Stomach (tissue), 9 donors: ENCODE results near the gene COX4I2. TPM values are rescaled to one million over a fixed set of nuclear protein-coding genes. Genes with fewer than 3 reads are reported as not detected.
"Not testable (repeated sequence)": the region's sequence is repeated elsewhere in the genome, so short reads cannot be mapped to it uniquely, and the experiment has no call there.

Source experiments
- DNase-seq, 2 donors: peaks; one replicate each; pipeline versions ENCODE4 v3.0.0 to v3.0.0-alpha.2; 2013 to 2019
- H3K27ac ChIP-seq, 5 donors: fragments of 200-600 bp in 4 of 5; sonication (generic) in 4 of 5; one replicate each; pipeline ENCODE4 v1.5.1; 2013 to 2019; ENCODE audit warnings: mild to moderate bottlenecking in 1 of 5, moderate library complexity in 1 of 5
- H3K27me3 ChIP-seq, 3 donors: fragments of 200-600 bp; sonication (generic); one replicate each; pipeline ENCODE4 v1.5.1; 2017 to 2019; ENCODE audit warnings: mixed run types in 1 of 3
- H3K36me3 ChIP-seq, 4 donors: fragments of 200-600 bp; sonication (generic); 1 replicate in 3 of 4; 2 replicates in 1 of 4; pipeline ENCODE4 v1.5.1; 2016 to 2019
- H3K4me1 ChIP-seq, 4 donors: fragments of 200-600 bp; sonication (generic); one replicate each; pipeline ENCODE4 v1.5.1; 2016 to 2019
- H3K4me3 ChIP-seq, 4 donors: fragments of 200-600 bp; sonication (generic) in 3 of 4; one replicate each; pipeline ENCODE4 v1.5.1; 2016 to 2019; ENCODE audit warnings: mild to moderate bottlenecking in 1 of 4
- H3K9me3 ChIP-seq, 4 donors: fragments of 200-600 bp; sonication (generic); one replicate each; pipeline ENCODE4 v1.5.1; 2016 to 2019
- EP300 ChIP-seq: sonication (generic); formaldehyde crosslinking; IDR thresholded peaks from one replicate; pipeline ENCODE4 v1.6.1; 2017; ENCODE audit warnings: antibody characterized with exemption
- POLR2A ChIP-seq, 4 donors: fragments of 450-650 bp; IDR thresholded peaks; one replicate each; pipeline ENCODE4 v1.6.1; 2016; ENCODE audit warnings: antibody characterized with exemption in 4 of 4, control low read depth in 2 of 4, mild to moderate bottlenecking in 1 of 4, moderate library complexity in 1 of 4
- POLR2AphosphoS5 ChIP-seq, 3 donors: sonication (generic); formaldehyde crosslinking; IDR thresholded peaks; one replicate each; pipeline ENCODE4 v1.6.1; 2016; ENCODE audit warnings: antibody characterized with exemption in 3 of 3
- WGBS, 5 donors: extraction: QIAGEN DNeasy Blood & Tissue Kit in 3 of 5; methylation state at CpG; one replicate each; pipeline versions ENCODE4 v1.1.5 to v1.1.7; 2013 to 2018; 5-methylcytosine and 5-hydroxymethylcytosine counted together
- intact Hi-C: fragments of 100-400 bp; cut with DNase I; formaldehyde crosslinking; loops from one replicate; pipeline ENCODE4 v1.15.1; 2023; ENCODE audit warnings: low total_unique reads
- polyA plus RNA-seq, 3 donors: library from polyadenylated mRNA; stranded (reverse); fragments of 200-250 nt; gene quantifications; one replicate each; pipeline ENCODE4 v1.2.3, GENCODE V29; 2013
- total RNA-seq, 5 donors: library from RNA; depleted of rRNA; stranded (reverse); fragments of >200 nt; gene quantifications; one replicate each; pipeline versions ENCODE4 v1.1.0 to v1.2.3, GENCODE V29; 2014 to 2016
- TF ChIP-seq, protein P1 (sequence below), 7 experiments: fragments of 450-650 bp in 4 of 7; fragments of 200-600 bp in 3 of 7; sonication (generic) in 3 of 7; IDR thresholded peaks; one replicate each; pipeline ENCODE4 v1.5.1; 2016 to 2019; ENCODE audit warnings: antibody characterized with exemption in 7 of 7, control low read depth in 2 of 7, mild to moderate bottlenecking in 1 of 7
- donor health status: healthy with polysubstance abuse.
- donor health status: Bipolar disorder and iron deficiency.
- donor health status: healthy.

COX4I2 gene
- total and polyA plus RNA-seq, 8 donors = 1.8 to 6.7 (median 4.2) TPM; not detected in 3

DNA sequence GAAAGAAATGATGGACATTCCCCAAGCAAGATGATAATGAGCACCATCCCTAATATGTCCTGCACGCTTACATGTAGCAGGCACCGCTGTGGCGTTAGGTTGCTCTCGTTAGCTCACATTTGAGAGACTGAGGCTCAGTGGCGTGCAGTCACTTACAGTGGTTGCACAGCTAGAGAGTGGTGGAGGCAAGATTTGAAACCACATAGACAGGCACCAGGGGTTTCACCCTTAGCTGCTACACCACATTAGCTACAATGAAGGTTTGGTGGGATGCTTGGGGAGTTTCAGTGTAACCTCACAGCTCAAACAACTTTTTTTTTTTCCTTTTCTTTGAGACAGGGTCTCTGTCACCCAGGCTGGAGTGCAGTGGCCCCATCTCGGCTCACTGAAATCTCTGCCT, 3.7 kb downstream of the COX4I2 start:
- WGBS, 5 donors = 84 to 94% (median 92%) methylated on average over 6 of the region's 6 CpGs

GRCh38 chr20:31642837-31643236, 5.1 kb downstream of the COX4I2 start:
- intact Hi-C loops = no loop called here
- Histone ChIP-seq H3K27me3 (peaks cover 0 to 15% (median 2%) of the 10 kb centered on the region in 3 donors), H3K27ac (no peak overlapping the region), H3K4me1 (no peaks in the 10 kb centered on the region), H3K36me3 (no peaks in the 10 kb centered on the region), H3K9me3 (no peaks in the 10 kb centered on the region), H3K4me3 (no peak overlapping the region)
- WGBS, 5 donors = 65 to 82% (median 68%) methylated on average over 1 of the region's 1 CpG
- TF ChIP-seq EP300 = no peak
- no peak for TF ChIP-seq POLR2A (IDR thresholded peaks at IDR 0.05)
- TF ChIP-seq POLR2AphosphoS5 (IDR thresholded peaks at IDR 0.05) = no peak
- TF ChIP-seq, protein P1, sequence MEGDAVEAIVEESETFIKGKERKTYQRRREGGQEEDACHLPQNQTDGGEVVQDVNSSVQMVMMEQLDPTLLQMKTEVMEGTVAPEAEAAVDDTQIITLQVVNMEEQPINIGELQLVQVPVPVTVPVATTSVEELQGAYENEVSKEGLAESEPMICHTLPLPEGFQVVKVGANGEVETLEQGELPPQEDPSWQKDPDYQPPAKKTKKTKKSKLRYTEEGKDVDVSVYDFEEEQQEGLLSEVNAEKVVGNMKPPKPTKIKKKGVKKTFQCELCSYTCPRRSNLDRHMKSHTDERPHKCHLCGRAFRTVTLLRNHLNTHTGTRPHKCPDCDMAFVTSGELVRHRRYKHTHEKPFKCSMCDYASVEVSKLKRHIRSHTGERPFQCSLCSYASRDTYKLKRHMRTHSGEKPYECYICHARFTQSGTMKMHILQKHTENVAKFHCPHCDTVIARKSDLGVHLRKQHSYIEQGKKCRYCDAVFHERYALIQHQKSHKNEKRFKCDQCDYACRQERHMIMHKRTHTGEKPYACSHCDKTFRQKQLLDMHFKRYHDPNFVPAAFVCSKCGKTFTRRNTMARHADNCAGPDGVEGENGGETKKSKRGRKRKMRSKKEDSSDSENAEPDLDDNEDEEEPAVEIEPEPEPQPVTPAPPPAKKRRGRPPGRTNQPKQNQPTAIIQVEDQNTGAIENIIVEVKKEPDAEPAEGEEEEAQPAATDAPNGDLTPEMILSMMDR (IDR thresholded peaks at IDR 0.05) = no peak
- DNase-seq = no peak

More for the DNA sequence above, 3.7 kb downstream of the COX4I2 start:
- peaks cover 0 to 22% (median 8%) of the 10 kb centered on the region in 3 donors for H3K27me3 ChIP-seq
- no peaks in the 10 kb centered on the region for H3K4me1 ChIP-seq
- no peaks in the 10 kb centered on the region for H3K9me3 ChIP-seq
- no peak overlapping the region for H3K27ac ChIP-seq
- intact Hi-C loops = no loop called here
- H3K36me3 ChIP-seq = no peaks in the 10 kb centered on the region
- H3K4me3 ChIP-seq = no peak overlapping the region
- no peak for DNase-seq
- TF ChIP-seq EP300 = no peak
- TF ChIP-seq POLR2A (IDR thresholded peaks at IDR 0.05) = no peak
- TF ChIP-seq POLR2AphosphoS5 (IDR thresholded peaks at IDR 0.05) = no peak
- TF ChIP-seq, protein P1 (IDR thresholded peaks at IDR 0.05) = no peak

DNA sequence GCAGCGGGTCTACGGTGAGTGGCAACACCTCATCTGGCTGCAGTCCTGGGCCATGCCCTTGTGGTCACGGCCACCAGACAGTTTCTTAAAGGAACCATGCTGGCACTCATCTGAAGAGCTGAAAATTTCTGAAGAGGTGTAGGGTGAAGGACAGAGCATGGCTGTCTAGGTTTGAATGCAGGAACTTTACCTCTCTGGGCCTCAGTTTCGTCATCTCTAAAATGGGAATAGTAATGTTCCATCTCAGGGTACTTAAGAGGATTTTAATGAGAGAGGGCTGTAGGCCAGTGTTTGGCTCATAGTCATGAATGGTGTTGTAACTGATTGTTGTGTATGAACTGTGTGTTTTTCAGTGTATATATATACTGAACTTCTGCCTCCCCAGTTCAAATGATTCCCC, 5.8 kb downstream of the COX4I2 start:
- TF ChIP-seq POLR2A (IDR thresholded peaks at IDR 0.05) (no peak), POLR2AphosphoS5 (IDR thresholded peaks at IDR 0.05) (no peak), EP300 (no peak)
- TF ChIP-seq, protein P1 (IDR thresholded peaks at IDR 0.05) = no peak
- no peaks in the 10 kb centered on the region for H3K4me1 ChIP-seq
- WGBS, 5 donors = 76 to 91% (median 84%) methylated on average over 4 of the region's 4 CpGs

DNA sequence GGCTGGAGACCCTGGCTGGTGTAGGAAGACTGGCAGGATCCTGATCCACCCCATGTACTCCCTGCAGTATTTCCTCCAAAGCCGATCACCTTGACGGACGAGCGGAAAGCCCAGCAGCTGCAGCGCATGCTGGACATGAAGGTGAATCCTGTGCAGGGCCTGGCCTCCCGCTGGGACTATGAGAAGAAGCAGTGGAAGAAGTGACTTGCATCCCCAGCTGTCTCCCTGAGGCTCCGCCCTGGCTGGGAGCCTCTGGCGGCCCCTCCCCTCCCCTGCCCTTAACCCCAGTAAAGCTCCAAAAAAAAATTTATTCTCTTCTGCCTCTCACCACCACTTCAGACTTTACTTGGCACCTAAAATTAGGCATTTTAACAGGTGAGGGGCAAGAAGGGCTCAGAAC, 7.0 kb downstream of the COX4I2 start:
- intact Hi-C loops = no loop called here
- H3K36me3 ChIP-seq = no peaks in the 10 kb centered on the region
- H3K27ac ChIP-seq = no peak overlapping the region
- TF ChIP-seq POLR2AphosphoS5 (IDR thresholded peaks at IDR 0.05) (no peak), POLR2A (IDR thresholded peaks at IDR 0.05) (no peak), EP300 (no peak)
- TF ChIP-seq, protein P1 (IDR thresholded peaks at IDR 0.05) = no peak
- no peak for DNase-seq
- 75 to 80% (median 79%) methylated on average over 8 of the region's 8 CpGs for WGBS, 5 donors
- no peaks in the 10 kb centered on the region for H3K27me3 ChIP-seq
- H3K4me3 ChIP-seq = no peak overlapping the region
- no peaks in the 10 kb centered on the region for H3K9me3 ChIP-seq
- no peaks in the 10 kb centered on the region for H3K4me1 ChIP-seq

More for the DNA sequence above, 5.8 kb downstream of the COX4I2 start:
- intact Hi-C loops = no loop called here
- Histone ChIP-seq H3K36me3 (no peaks in the 10 kb centered on the region), H3K4me3 (no peak overlapping the region), H3K27me3 (peaks cover 0 to 8% (median 0%) of the 10 kb centered on the region in 3 donors), H3K27ac (no peak overlapping the region), H3K9me3 (no peaks in the 10 kb centered on the region)
- no peak for DNase-seq

DNA sequence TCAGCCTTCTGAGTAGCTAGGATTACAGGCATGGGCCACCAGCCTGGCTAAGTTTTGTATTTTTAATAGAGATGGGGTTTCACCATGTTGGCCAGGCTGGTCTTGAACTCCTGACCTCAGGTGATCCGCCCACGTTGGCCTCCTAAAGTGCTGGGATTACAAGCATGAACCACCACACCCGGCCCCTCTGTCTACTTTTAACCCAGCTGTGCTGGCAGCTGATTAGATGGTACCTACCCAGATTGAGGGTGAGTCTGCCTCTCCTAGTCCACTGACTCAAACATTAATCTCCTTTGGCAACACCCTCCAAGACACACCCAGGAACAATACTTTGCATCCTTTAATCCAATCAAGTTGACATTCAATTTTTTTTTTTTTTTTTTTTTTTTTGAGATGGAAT, 10.4 kb downstream of the COX4I2 start:
- H3K27me3 ChIP-seq, H3K4me1 ChIP-seq, H3K36me3 ChIP-seq, H3K9me3 ChIP-seq, intact Hi-C loops, H3K27ac ChIP-seq, DNase-seq, H3K4me3 ChIP-seq: not testable (repeated sequence)
- WGBS, 5 donors = 64 to 86% (median 69%) methylated on average over 3 of the region's 3 CpGs
